ENCODE results near the gene ODAD4.
"Not testable (repeated sequence)": the region's sequence is repeated elsewhere in the genome, so short reads cannot be mapped to it uniquely, and the experiment has no call there.

The ODAD4 gene

GRCh38 chr17:42005166-42005565, 74.7 kb downstream of the ODAD4 start:
- DNase-seq = no peak

DNA sequence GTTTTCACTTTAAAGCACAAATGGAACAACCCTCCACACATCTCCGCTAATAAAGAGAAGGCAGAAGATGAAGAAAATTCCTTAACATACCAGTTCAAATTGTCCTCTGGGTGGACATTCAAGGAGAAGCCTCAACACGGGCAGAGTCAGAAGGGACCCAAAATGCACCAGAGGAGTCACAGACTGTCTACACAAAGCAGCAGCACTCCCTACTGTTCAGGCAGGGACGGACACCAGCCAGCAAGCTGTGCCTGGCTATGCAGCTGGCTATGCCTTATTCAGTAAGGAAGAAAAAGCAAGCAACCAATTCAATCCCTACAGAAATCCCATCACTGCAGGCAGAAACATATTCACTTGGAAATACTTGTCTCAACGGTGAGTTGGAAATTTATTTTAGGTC, 78.8 kb downstream of the ODAD4 start:
- DNase-seq = no peak

DNA sequence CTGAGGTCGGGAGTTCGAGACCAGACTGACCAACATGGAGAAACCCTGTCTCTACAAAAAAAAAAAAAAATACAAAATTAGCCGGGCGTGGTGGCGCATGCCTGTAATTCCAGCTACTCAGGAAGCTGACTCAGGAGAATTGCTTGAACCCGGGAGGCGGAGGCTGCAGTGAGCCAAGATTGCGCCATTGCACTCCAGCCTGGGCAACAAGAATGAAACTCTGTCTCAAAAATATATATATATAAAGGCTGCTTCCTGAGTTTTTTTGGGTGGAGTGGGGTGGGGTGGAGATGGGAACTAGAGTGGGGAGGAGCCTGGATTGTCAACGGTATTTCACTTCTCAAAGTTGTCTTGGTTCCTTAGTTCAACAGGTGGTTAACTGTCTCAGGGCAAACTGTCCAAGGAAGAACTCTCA, 79.9 kb downstream of the ODAD4 start:
- not testable (repeated sequence) for DNase-seq

DNA sequence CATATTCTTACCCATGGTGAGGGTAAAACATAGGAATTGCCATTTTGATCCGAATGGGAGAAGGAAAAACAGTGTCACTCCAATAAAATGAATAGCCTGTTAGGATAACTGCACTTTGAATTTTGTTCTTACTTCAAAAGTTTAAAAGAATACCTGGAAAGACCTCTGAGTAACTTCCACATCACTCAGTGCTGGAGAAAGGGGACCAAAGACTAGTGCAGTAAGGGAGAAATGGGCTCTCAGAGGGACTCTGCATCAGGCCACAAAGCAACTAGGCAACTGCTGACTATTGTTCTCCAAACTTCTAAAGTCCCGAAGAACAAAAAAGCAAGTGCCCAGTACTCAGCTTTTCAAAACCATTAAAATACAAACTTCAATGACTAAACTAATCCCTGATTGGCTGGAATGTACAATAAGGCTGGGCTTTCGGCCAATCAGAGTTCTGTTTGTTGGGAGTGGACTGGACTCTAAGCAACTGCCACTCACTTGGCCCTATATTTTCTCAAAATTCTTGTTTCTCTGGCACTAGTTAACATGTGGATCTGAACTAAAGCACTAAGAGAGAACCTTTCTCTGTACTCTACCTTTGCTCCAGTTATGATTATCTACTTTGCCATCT, 80.6 kb downstream of the ODAD4 start:
- no peak for DNase-seq

GRCh38 chr17:42012363-42012762, 81.9 kb downstream of the ODAD4 start:
- not testable (repeated sequence) for DNase-seq

GRCh38 chr17:42013740-42014139, 83.3 kb downstream of the ODAD4 start:
- DNase-seq = not testable (repeated sequence)

All from NCI-H1417 treated with DMSO at 0.1 percent for 48 hours (cell line).